Measurements from ENCODE around the gene MGAT4A.

MGAT4A gene

DNA sequence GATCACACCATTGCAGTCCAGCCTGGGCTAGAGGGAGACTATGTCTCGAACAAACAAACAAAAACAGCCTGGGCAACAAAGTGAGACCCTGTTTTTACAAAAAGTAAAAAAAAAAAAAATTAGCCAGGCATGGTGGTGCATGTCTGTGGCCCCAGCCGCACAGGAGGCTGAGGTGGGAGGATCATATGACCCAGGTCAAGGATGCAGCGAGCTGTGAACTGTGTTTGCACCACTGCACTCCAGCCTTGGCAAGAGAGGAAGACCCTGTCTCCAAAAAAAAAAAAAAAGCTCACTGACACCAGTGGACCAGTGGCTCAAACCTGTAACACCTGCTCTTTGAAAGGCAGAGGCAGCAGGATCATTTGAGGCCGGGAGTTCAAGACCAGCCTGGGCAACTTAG, 82.5 kb downstream of the MGAT4A start:
- H3K27ac ChIP-seq (ENCODE audit: poor library complexity, severe bottlenecking), result no peak overlapping the region
- no peaks in the 10 kb centered on the region for H3K36me3 ChIP-seq (ENCODE audit: low read depth)
- peaks cover 2% of the 10 kb centered on the region for H3K9me3 ChIP-seq (ENCODE audit: severe bottlenecking)
- TF ChIP-seq, protein P1, sequence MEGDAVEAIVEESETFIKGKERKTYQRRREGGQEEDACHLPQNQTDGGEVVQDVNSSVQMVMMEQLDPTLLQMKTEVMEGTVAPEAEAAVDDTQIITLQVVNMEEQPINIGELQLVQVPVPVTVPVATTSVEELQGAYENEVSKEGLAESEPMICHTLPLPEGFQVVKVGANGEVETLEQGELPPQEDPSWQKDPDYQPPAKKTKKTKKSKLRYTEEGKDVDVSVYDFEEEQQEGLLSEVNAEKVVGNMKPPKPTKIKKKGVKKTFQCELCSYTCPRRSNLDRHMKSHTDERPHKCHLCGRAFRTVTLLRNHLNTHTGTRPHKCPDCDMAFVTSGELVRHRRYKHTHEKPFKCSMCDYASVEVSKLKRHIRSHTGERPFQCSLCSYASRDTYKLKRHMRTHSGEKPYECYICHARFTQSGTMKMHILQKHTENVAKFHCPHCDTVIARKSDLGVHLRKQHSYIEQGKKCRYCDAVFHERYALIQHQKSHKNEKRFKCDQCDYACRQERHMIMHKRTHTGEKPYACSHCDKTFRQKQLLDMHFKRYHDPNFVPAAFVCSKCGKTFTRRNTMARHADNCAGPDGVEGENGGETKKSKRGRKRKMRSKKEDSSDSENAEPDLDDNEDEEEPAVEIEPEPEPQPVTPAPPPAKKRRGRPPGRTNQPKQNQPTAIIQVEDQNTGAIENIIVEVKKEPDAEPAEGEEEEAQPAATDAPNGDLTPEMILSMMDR (IDR thresholded peaks at IDR 0.05; ENCODE audit: poor library complexity, severe bottlenecking), result no peak
- H3K4me1 ChIP-seq (ENCODE audit: insufficient read depth, poor library complexity, severe bottlenecking), result peaks cover 5% of the 10 kb centered on the region
- DNase-seq (ENCODE audit: low spot score), result no peak
- H3K4me3 ChIP-seq (ENCODE audit: severe bottlenecking), result no peak overlapping the region
- no peak for ATAC-seq (ENCODE audit: low read depth)
- H3K27me3 ChIP-seq (ENCODE audit: insufficient read depth, poor library complexity, severe bottlenecking), result no peaks in the 10 kb centered on the region

GRCh38 chr2:98647636-98648035, 83.3 kb downstream of the MGAT4A start:
- ATAC-seq (ENCODE audit: low read depth) (peak; percentile 77), DNase-seq (ENCODE audit: low spot score) (no peak)
- Histone ChIP-seq H3K27ac (ENCODE audit: poor library complexity, severe bottlenecking) (no peak overlapping the region), H3K4me3 (ENCODE audit: severe bottlenecking) (no peak overlapping the region), H3K4me1 (ENCODE audit: insufficient read depth, poor library complexity, severe bottlenecking) (peaks cover 5% of the 10 kb centered on the region), H3K9me3 (ENCODE audit: severe bottlenecking) (peaks cover 2% of the 10 kb centered on the region), H3K27me3 (ENCODE audit: insufficient read depth, poor library complexity, severe bottlenecking) (no peaks in the 10 kb centered on the region), H3K36me3 (ENCODE audit: low read depth) (no peaks in the 10 kb centered on the region)
- TF ChIP-seq, protein P1 (IDR thresholded peaks at IDR 0.05; ENCODE audit: poor library complexity, severe bottlenecking), result no peak

GRCh38 chr2:98643496-98644100, 87.3 kb downstream of the MGAT4A start:
- H3K4me1 ChIP-seq (ENCODE audit: insufficient read depth, poor library complexity, severe bottlenecking), result peaks cover 5% of the 10 kb centered on the region
- H3K9me3 ChIP-seq (ENCODE audit: severe bottlenecking), result no peaks in the 10 kb centered on the region
- H3K36me3 ChIP-seq (ENCODE audit: low read depth), result no peaks in the 10 kb centered on the region
- H3K4me3 ChIP-seq (ENCODE audit: severe bottlenecking), result no peak overlapping the region
- H3K27me3 ChIP-seq (ENCODE audit: insufficient read depth, poor library complexity, severe bottlenecking), result no peaks in the 10 kb centered on the region
- H3K27ac ChIP-seq (ENCODE audit: poor library complexity, severe bottlenecking), result no peak overlapping the region
- TF ChIP-seq, protein P1 (IDR thresholded peaks at IDR 0.05; ENCODE audit: poor library complexity, severe bottlenecking), result no peak
- no peak for DNase-seq (ENCODE audit: low spot score)
- no peak for ATAC-seq (ENCODE audit: low read depth)

DNA sequence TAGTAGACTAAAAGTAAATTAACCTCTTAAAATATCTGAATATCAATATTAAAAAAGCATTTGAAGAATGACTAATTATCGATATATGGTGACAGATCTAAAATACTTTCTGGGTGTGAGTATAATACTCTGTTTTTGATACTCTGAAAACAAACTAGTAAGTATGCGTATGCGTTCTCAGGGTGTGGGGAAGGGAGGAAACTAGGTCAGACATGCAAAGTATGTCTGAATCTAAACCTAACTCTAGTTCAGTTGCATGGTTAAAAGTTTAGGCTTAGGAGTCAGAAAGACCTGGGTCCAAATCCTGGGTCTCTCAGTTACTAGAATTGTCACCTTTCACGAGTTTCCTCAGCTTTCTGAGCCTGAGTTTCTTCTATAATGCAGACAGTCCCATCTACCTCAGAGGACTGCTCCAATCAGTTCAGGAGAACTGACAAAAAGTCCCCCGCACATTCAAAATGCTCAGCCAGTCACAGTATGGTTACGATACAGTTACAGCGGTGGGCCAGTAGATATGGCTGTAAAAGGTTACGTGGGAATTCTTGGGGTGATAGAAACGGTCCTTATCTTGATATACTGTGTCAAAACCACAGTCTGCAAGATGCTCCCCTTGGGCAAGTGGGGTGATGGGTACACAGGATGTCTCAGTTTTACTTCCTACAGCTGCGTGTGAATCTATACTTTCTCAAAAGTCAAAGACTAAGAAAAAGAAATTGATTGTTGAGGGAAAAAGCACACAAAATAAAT, 93.4 kb downstream of the MGAT4A start:
- no peak overlapping the region for H3K4me3 ChIP-seq (ENCODE audit: severe bottlenecking)
- ATAC-seq (ENCODE audit: low read depth) (no peak), DNase-seq (ENCODE audit: low spot score) (no peak)
- H3K36me3 ChIP-seq (ENCODE audit: low read depth), result no peaks in the 10 kb centered on the region
- H3K27ac ChIP-seq (ENCODE audit: poor library complexity, severe bottlenecking), result no peak overlapping the region
- H3K4me1 ChIP-seq (ENCODE audit: insufficient read depth, poor library complexity, severe bottlenecking), result no peaks in the 10 kb centered on the region
- H3K9me3 ChIP-seq (ENCODE audit: severe bottlenecking), result no peaks in the 10 kb centered on the region
- TF ChIP-seq, protein P1 (IDR thresholded peaks at IDR 0.05; ENCODE audit: poor library complexity, severe bottlenecking), result no peak
- H3K27me3 ChIP-seq (ENCODE audit: insufficient read depth, poor library complexity, severe bottlenecking), result no peaks in the 10 kb centered on the region

All from RWPE2 (cell line).